Measurements from ENCODE around the gene ANXA11. TPM values are rescaled to one million over a fixed set of nuclear protein-coding genes. Genes with fewer than 3 reads are reported as not detected.
"Not testable (repeated sequence)": the region's sequence is repeated elsewhere in the genome, so short reads cannot be mapped to it uniquely, and the experiment has no call there.

Gene ANXA11
- 122 and 248 TPM in 2 replicates for total RNA-seq (ENCODE audit: low replicate concordance)
- long read RNA-seq, full-length matches to known transcripts, result 3 of 57 reads
- long read RNA-seq, partial matches to known transcripts, result 37 of 57 reads
- long read RNA-seq, other reads (novel, unspliced or antisense), result 17 of 57 reads

DNA sequence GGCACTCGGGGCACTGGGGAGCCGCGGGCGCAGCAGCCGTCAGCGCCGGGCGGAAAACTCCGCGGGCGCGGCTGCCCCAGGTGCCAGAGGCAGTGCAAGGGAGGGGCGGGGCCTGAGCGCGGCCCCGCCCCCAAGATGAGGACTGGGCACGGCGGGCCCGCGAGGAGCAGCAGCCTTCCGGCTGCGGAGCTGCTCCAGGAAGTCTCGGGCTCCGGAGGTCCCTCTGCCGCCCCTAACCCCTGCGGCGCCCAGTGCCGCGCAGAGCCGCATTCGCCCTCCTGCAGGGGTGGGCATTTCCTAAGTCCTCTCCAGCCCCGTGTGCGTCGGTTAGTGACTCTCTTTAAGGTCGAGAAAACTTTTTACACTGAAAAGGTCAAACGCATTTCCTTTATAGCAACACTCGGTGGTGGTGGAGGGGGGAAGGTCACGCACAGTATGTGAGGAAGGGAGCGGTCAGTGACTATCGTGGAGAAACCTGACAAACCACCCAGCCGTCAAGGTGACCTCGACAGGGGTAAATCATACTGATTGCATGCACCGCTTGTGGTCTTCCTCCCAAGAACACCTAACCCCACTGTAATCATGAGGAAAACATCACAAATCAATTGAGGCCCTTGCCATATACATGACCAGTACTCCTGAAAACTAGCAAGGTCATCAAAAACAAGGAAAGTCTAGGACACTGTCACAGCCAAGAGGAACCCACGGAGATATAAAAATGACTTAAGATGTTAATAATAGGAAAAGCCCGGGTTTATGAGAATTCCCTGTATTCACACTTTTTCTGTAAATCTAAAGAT, at the start of gene ANXA11:
Gene ANXA11, minus strand, starts transcription at position 61 of the 800 bp plus-strand sequence. CDS start 32,676 bp downstream, outside the sequence.
- peak within 1 kb of the TSS; percentile 97 for H3K4me3 Mint-ChIP-seq
- H3K36me3 Mint-ChIP-seq, result peaks cover 10% of the 10 kb centered on the region
- peaks cover 38% of the 10 kb centered on the region for H3K4me1 Mint-ChIP-seq (ENCODE audit: unreplicated experiment)
- peak within 1 kb of the TSS; percentile 100 for H3K27ac Mint-ChIP-seq
- TF ChIP-seq, protein P1, sequence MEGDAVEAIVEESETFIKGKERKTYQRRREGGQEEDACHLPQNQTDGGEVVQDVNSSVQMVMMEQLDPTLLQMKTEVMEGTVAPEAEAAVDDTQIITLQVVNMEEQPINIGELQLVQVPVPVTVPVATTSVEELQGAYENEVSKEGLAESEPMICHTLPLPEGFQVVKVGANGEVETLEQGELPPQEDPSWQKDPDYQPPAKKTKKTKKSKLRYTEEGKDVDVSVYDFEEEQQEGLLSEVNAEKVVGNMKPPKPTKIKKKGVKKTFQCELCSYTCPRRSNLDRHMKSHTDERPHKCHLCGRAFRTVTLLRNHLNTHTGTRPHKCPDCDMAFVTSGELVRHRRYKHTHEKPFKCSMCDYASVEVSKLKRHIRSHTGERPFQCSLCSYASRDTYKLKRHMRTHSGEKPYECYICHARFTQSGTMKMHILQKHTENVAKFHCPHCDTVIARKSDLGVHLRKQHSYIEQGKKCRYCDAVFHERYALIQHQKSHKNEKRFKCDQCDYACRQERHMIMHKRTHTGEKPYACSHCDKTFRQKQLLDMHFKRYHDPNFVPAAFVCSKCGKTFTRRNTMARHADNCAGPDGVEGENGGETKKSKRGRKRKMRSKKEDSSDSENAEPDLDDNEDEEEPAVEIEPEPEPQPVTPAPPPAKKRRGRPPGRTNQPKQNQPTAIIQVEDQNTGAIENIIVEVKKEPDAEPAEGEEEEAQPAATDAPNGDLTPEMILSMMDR (conservative IDR thresholded peaks at IDR 0.05), result no peak
- H3K27me3 Mint-ChIP-seq, result peaks cover 3% of the 10 kb centered on the region
- peak; percentile 81 for DNase-seq (ENCODE audit: extremely low spot score, unreplicated experiment)
- no peaks in the 10 kb centered on the region for H3K9me3 Mint-ChIP-seq

DNA sequence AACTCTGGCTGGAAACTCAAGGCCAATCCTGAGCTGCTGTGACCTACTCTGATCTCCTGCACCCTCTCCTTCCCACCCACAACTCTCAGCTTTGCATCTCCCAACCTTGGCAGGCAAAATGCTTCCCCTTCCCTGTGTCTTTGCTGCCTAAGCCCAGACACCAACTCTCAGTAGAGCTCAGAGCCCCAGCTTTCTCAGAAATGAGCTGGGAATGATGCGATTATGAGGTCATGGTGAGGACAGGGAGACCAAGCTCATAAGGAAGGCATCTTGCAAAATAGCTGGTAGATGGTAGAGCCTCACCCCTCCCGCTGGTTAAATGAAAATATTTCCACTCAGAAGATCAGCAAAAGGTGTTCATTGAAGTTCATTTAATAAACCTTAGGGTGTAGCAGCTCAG, 49.4 kb upstream of the ANXA11 start:
- DNase-seq (ENCODE audit: extremely low spot score, unreplicated experiment); H3K4me3 Mint-ChIP-seq; H3K27ac Mint-ChIP-seq; H3K9me3 Mint-ChIP-seq; H3K36me3 Mint-ChIP-seq; H3K4me1 Mint-ChIP-seq (ENCODE audit: unreplicated experiment): not testable (repeated sequence)
- H3K27me3 Mint-ChIP-seq, result peaks cover 24% of the 10 kb centered on the region

DNA sequence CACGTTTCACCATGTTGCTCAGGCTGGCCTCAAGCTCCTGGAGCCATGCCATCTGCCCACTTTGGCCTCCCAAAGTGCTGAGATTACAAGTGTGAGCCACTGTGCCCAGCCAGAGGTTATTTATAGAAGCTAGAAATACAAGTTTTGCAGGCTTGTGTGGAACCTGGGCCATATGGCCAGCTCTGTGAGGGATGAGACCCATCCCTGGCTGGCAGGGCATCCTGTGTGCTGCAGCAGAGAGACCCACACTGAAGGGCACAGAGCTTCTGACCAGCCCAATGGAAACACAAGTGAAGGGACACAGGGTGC, 48.6 kb upstream of the ANXA11 start:
- H3K27ac Mint-ChIP-seq; H3K36me3 Mint-ChIP-seq; H3K9me3 Mint-ChIP-seq; H3K4me3 Mint-ChIP-seq; DNase-seq (ENCODE audit: extremely low spot score, unreplicated experiment); H3K4me1 Mint-ChIP-seq (ENCODE audit: unreplicated experiment): not testable (repeated sequence)
- H3K27me3 Mint-ChIP-seq, result peaks cover 24% of the 10 kb centered on the region

DNA sequence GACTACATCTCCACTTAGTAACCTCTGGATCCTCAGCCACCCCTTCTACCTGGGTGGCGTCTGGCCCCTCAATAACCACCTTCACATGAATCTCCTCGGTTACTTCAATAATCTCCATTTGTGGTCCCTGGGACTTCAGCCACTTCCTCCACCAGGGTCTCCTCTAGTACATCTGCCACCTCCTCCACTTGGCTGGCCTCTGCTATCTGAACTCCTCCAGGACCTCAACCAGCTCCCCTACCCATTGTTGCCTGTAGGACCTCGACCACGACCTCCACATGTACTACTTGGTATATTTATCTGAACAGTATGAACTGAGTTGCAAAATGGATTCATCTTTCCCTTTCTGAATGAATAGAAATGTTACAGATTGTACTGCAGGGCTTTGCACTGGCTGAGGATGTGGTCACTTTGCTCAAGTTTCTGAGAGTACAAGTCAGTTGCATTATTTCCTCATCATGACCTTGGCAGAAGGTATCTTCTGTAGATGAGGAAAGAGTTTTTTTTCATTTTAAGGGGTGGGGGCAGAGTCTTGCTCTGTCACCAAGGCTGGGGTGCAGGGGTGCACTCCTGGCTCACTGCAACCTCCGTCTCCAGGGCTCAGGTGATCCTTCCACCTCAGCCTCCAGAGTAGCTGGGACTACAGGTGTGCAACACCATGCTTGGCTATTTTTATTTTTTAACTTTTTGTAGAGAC, 48.1 kb upstream of the ANXA11 start:
- peaks cover 24% of the 10 kb centered on the region for H3K27me3 Mint-ChIP-seq
- TF ChIP-seq, protein P1 (conservative IDR thresholded peaks at IDR 0.05), result no peak
- no peak overlapping the region for H3K4me3 Mint-ChIP-seq
- H3K9me3 Mint-ChIP-seq, result no peaks in the 10 kb centered on the region
- no peaks in the 10 kb centered on the region for H3K4me1 Mint-ChIP-seq (ENCODE audit: unreplicated experiment)
- H3K27ac Mint-ChIP-seq, result no peak overlapping the region
- no peaks in the 10 kb centered on the region for H3K36me3 Mint-ChIP-seq
- no peak for DNase-seq (ENCODE audit: extremely low spot score, unreplicated experiment)

DNA sequence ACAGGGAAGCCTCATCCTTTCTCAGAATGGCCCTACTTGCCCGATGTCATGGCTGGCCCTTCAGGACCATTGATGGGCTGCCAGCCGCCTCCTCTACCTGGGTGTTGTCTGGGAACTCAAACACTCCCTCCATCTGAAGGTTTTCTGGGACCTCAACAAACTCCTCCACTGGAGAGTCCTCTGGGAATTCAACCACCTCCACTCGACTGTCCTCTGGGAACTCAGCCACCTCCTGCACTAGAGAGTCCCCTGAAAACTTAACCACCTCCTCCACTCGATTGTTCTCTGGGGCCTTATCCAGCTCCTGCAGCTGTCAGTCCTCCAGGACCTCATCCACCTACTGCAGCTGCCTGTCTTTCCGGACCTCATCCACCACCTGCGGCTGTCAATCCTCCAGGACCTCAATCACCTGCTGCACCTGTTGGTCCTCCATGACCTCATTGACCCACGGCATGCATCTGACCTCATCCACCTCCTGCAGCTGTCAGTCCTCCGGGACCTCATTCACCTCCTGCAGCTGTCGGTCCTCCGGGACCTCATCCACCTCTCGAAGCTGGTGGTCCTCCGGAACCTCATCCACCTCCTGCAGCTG, 47.1 kb upstream of the ANXA11 start:
- TF ChIP-seq, protein P1 (conservative IDR thresholded peaks at IDR 0.05), result no peak
- Mint-ChIP-seq H3K4me3 (no peak overlapping the region), H3K9me3 (no peaks in the 10 kb centered on the region), H3K36me3 (no peaks in the 10 kb centered on the region), H3K27ac (no peak overlapping the region), H3K4me1 (ENCODE audit: unreplicated experiment) (no peaks in the 10 kb centered on the region), H3K27me3 (peaks cover 28% of the 10 kb centered on the region)
- no peak for DNase-seq (ENCODE audit: extremely low spot score, unreplicated experiment)

DNA sequence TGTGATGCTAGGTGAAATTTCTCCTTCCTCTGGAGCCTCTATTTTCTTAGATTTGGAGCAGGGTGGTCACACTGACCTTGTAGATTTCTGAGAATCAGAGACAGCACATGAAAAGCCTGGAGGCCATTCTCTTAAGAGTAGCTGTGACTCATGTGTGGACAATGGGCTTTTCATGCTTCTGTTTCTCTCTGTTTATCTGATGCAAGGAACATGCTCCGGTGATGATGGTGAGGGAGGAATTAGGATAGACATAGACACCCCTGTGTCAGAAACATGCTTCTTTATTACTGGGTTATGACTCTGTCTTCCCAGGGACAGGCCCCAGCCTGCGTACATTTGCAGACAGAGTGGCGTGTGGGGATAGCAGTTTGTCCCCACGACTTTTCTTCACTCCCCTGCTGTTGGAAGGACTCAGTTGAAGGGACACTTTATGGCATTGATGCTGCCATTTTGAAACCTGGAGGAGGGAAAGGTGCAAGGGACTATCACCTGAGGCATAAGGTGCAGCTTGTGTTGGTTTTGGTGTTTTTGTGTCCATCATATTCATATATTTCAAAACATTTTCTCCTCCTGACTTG, 46.5 kb upstream of the ANXA11 start:
- not testable (repeated sequence) for DNase-seq (ENCODE audit: extremely low spot score, unreplicated experiment); H3K4me3 Mint-ChIP-seq; H3K36me3 Mint-ChIP-seq; H3K27ac Mint-ChIP-seq; H3K4me1 Mint-ChIP-seq (ENCODE audit: unreplicated experiment); H3K9me3 Mint-ChIP-seq
- H3K27me3 Mint-ChIP-seq, result peaks cover 25% of the 10 kb centered on the region

DNA sequence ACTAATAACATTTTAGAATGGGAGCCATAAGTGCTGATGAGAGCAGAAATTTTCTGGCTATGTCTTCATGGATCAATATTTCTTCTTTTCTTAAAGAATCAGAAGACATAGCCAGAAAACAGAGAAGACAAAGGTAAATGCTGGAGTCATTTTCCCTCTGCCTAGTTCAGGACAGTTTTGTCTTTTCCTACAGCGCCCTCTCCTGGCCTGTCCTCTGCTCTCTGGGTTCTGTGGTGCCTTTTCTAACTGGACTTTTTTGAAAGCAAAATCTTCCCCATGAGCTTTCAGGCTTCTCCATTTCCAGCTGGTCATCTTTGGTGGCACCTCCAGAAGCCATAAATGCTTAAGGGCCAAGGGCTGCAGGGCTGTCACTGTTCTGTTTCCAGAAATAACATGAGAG, 45.1 kb upstream of the ANXA11 start:
- DNase-seq (ENCODE audit: extremely low spot score, unreplicated experiment); H3K27ac Mint-ChIP-seq; H3K4me1 Mint-ChIP-seq (ENCODE audit: unreplicated experiment); H3K9me3 Mint-ChIP-seq; H3K36me3 Mint-ChIP-seq; H3K4me3 Mint-ChIP-seq: not testable (repeated sequence)
- peaks cover 15% of the 10 kb centered on the region for H3K27me3 Mint-ChIP-seq

DNA sequence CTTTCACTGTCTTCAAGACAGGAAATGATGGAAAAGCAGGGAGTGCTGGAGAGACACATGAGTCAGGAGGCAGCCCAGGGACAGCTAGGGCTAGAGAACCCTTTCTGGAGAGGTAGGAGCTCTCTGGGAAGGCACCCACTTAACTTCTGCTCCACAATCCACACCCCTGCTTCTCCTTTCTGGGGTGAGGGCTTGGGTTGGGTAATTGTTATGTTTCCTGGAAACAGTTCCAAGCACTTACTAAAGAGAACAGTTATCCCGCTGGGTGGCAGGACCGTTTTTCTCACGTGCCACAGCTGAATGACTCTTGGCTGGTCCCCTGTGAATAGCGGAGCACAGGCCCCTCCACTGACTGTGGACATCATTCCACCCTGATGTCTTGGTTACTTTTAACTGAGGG, 44.6 kb upstream of the ANXA11 start:
- not testable (repeated sequence) for H3K36me3 Mint-ChIP-seq; H3K27ac Mint-ChIP-seq; H3K9me3 Mint-ChIP-seq; DNase-seq (ENCODE audit: extremely low spot score, unreplicated experiment); H3K4me3 Mint-ChIP-seq; H3K4me1 Mint-ChIP-seq (ENCODE audit: unreplicated experiment)
- H3K27me3 Mint-ChIP-seq, result peaks cover 15% of the 10 kb centered on the region

DNA sequence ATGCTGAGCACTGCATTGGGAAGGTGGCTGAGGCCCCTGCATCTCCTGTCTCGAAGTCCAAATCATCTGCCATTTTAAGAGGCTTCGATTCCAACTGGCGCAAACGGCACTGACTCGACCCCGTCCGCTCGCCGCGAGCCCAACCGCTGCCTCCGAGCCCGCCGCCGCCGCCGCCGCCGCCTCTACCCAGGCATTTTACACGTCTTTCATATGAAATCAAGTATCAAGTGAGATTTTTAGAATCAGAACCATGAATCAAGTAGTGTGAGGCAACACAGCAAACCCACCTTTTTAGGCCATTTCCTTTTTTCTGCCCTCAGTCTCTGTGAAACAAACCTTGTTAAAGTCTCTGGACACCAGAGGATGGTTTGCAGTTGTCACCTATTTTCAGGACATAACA, 42.3 kb upstream of the ANXA11 start:
- not testable (repeated sequence) for H3K27ac Mint-ChIP-seq; H3K4me1 Mint-ChIP-seq (ENCODE audit: unreplicated experiment); H3K36me3 Mint-ChIP-seq; DNase-seq (ENCODE audit: extremely low spot score, unreplicated experiment); H3K4me3 Mint-ChIP-seq; H3K9me3 Mint-ChIP-seq
- peaks cover 16% of the 10 kb centered on the region for H3K27me3 Mint-ChIP-seq

DNA sequence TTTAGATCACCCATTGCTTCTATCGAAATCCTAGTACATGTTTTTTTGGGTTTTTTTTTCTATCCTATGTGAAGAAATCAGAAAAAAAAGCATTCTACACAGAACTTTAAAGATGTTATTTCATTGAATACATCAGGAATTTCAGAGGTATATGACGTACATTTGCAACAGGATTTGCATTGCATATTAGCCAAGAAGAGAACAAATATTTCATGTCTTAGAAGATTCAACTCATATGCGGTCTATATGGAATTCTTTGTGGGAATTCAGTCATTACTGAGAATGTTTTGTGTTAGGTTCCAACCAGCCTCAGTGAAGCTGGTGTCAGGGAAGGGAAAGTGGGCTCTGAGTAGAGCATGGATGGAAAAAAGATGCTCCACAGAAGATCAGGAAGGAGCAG, 39.0 kb upstream of the ANXA11 start:
- not testable (repeated sequence) for H3K4me1 Mint-ChIP-seq (ENCODE audit: unreplicated experiment); H3K36me3 Mint-ChIP-seq; H3K27ac Mint-ChIP-seq; H3K9me3 Mint-ChIP-seq; DNase-seq (ENCODE audit: extremely low spot score, unreplicated experiment); H3K4me3 Mint-ChIP-seq
- H3K27me3 Mint-ChIP-seq, result peaks cover 13% of the 10 kb centered on the region
